Naive thymus-derived CD4-positive, alpha-beta T cell (primary cell): ENCODE measurements around the gene ZNF845. TPM values are rescaled to one million over a fixed set of nuclear protein-coding genes. Genes with fewer than 3 reads are reported as not detected.

Experiments
- ATAC-seq: fragments of 150-1000 bp; cut with Tn5 transposase; 2 replicates; pipeline ENCODE4 v1.10.0; 2021; ENCODE audit warnings: mild to moderate bottlenecking, moderate library complexity
- CTCF ChIA-PET: fragments of 350-600 bp; sonication (Branson Sonifier 250); formaldehyde crosslinking; loops from one replicate; lab custom pipeline; 2021; ENCODE audit warnings: antibody characterized with exemption; lab: Charles Lee
- POLR2A ChIA-PET: fragments of 350-600 bp; sonication (Branson Sonifier 250); formaldehyde crosslinking; loops from one replicate; lab custom pipeline; 2021; ENCODE audit warnings: antibody characterized with exemption, inconsistent platforms; lab: Charles Lee
- DNase-seq, 9 donors: peaks; one replicate each; pipeline versions ENCODE4 v3.0.0 to v3.0.0-alpha.2; 2020 to 2022; ENCODE audit warnings: mixed read lengths in 1 of 9
- H3K27ac ChIP-seq: one replicate; pipeline ENCODE4 v1.7.0; 2013; ENCODE audit warnings: mild to moderate bottlenecking, low read depth, low read length, moderate library complexity
- H3K27me3 ChIP-seq, 2 donors: one replicate each; pipeline ENCODE4 v1.7.0; 2013; ENCODE audit warnings: low read length in 2 of 2, mild to moderate bottlenecking in 2 of 2, moderate library complexity in 2 of 2; ENCODE audit not compliant: control insufficient read depth in 2 of 2, insufficient read depth in 2 of 2
- H3K36me3 ChIP-seq, 3 experiments: 1 replicate in 2 of 3; 2 replicates in 1 of 3; pipeline ENCODE4 v1.7.0; 2013; ENCODE audit warnings: low read length in 3 of 3, mild to moderate bottlenecking in 3 of 3, moderate library complexity in 1 of 3; ENCODE audit not compliant: insufficient read depth in 3 of 3, control insufficient read depth in 2 of 3
- H3K4me1 ChIP-seq, 2 donors: one replicate each; pipeline ENCODE4 v1.7.0; 2013; ENCODE audit warnings: low read length in 2 of 2, mild to moderate bottlenecking in 2 of 2, moderate library complexity in 1 of 2; ENCODE audit not compliant: control insufficient read depth in 2 of 2, insufficient read depth in 2 of 2
- H3K4me3 ChIP-seq: 2 replicates; pipeline ENCODE4 v1.7.0; 2013; ENCODE audit warnings: mild to moderate bottlenecking, low read length
- H3K9me3 ChIP-seq, 3 experiments: 1 replicate in 2 of 3; 2 replicates in 1 of 3; pipeline ENCODE4 v1.7.0; 2013; ENCODE audit warnings: low read length in 3 of 3; ENCODE audit not compliant: control insufficient read depth in 2 of 3
- H3K27ac Mint-ChIP-seq, 9 donors: one replicate each; pipeline ENCODE4 v1.8.0; 2020 to 2022; ENCODE audit warnings: mixed read lengths in 9 of 9, mild to moderate bottlenecking in 8 of 9, moderate library complexity in 5 of 9, inconsistent platforms in 2 of 9
- H3K27me3 Mint-ChIP-seq, 5 donors: one replicate each; pipeline ENCODE4 v1.8.0; 2021 to 2022; ENCODE audit warnings: mixed read lengths in 5 of 5, mild to moderate bottlenecking in 1 of 5
- H3K36me3 Mint-ChIP-seq, 5 donors: one replicate each; pipeline ENCODE4 v1.8.0; 2020 to 2022; ENCODE audit warnings: mixed read lengths in 5 of 5, mild to moderate bottlenecking in 3 of 5, inconsistent platforms in 1 of 5
- H3K4me1 Mint-ChIP-seq, 7 donors: one replicate each; pipeline ENCODE4 v1.8.0; 2020 to 2022; ENCODE audit warnings: mixed read lengths in 7 of 7, mild to moderate bottlenecking in 3 of 7, inconsistent platforms in 1 of 7
- H3K4me3 Mint-ChIP-seq, 10 donors: one replicate each; pipeline ENCODE4 v1.8.0; 2020 to 2022; ENCODE audit warnings: mild to moderate bottlenecking in 10 of 10, mixed read lengths in 10 of 10, moderate library complexity in 6 of 10, inconsistent platforms in 2 of 10
- H3K9me3 Mint-ChIP-seq, 11 donors: one replicate each; pipeline ENCODE4 v1.8.0; 2020 to 2022; ENCODE audit warnings: mixed read lengths in 11 of 11, mild to moderate bottlenecking in 4 of 11, inconsistent platforms in 1 of 11, moderate library complexity in 1 of 11
- intact Hi-C, 2 donors: fragments of 100-400 bp; cut with micrococcal nuclease; formaldehyde crosslinking; loops; one replicate each; pipeline ENCODE4 v1.15.1; 2023
- polyA plus RNA-seq, 2 donors: library from polyadenylated mRNA; unstranded; fragments of 300-500 nt; fragmentation: Illumina TruSeq; gene quantifications; one replicate each; pipeline ENCODE4 v1.2.3, GENCODE V29; 2021
- total RNA-seq, 6 experiments: library from RNA in 5 of 6; stranded (reverse) in 5 of 6; gene quantifications; 1 replicate in 5 of 6; 2 replicates in 1 of 6; pipeline ENCODE4 v1.2.3 and lab custom pipeline; 2021 to 2026

ZNF845 gene
- total and polyA plus RNA-seq, 7 experiments from 2014 or later, result 4.6 to 19.8 (median 11.1) TPM

DNA sequence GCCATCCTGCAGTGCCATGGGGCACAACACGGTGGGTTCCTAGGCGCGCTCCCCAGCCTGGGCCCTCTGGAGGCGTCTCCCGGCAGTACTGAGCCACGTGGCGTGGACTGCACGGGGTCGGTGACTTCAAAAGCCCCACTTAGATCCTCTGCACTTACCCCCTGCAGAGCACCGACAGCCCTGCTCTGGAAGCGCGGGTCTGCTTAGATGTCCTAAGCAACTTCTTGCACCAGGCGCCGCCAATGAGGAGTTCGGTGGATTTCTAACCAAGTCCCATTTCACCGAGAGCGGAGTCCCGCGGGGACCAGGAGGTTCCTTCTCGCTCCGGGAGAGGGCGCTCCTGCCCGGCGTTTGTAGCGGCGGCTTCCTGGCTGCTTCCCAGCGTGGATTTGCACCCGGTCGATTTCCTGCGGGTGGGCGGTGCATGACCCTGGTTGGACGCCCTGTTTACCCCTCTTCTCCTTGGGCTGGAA lies 25.2 kb upstream of the ZNF845 start:
- Mint-ChIP-seq H3K4me3 (no peak overlapping the region), H3K27me3 (peaks cover 0 to 45% (median 39%) of the 10 kb centered on the region in 5 donors), H3K9me3 (peaks cover 5 to 97% (median 47%) of the 10 kb centered on the region in 11 donors), H3K36me3 (peaks cover 0 to 16% (median 9%) of the 10 kb centered on the region in 5 donors), H3K27ac (no peak overlapping the region), H3K4me1 (no peaks in the 10 kb centered on the region)
- Histone ChIP-seq H3K36me3 (no peaks in the 10 kb centered on the region), H3K9me3 (peaks cover 0 to 15% (median 0%) of the 10 kb centered on the region in 3 experiments), H3K4me1 (no peaks in the 10 kb centered on the region), H3K27ac (no peak overlapping the region), H3K27me3 (no peaks in the 10 kb centered on the region), H3K4me3 (no peak overlapping the region)
- no peak for DNase-seq
- intact Hi-C loops, result no loop called here
- POLR2A ChIA-PET, result no interaction called here
- ATAC-seq, result no peak
- CTCF ChIA-PET, result no interaction called here

- Mint-ChIP-seq H3K4me3 (peak overlapping the region in 1 of 10 donors; percentile 2), H3K9me3 (peaks cover 5 to 93% (median 47%) of the 10 kb centered on the region in 11 donors), H3K4me1 (no peaks in the 10 kb centered on the region), H3K27me3 (peaks cover 0 to 51% (median 46%) of the 10 kb centered on the region in 5 donors), H3K27ac (no peak overlapping the region), H3K36me3 (peaks cover 0 to 20% (median 13%) of the 10 kb centered on the region in 5 donors)
- H3K27ac ChIP-seq, result no peak overlapping the region
- intact Hi-C loops, result loop anchor here in 1 of 2 donors (5.0 kb wide), 1 partner anchor 39 kb away; no protein-coding TSS in a partner anchor
- ATAC-seq, result no peak
- H3K4me1 ChIP-seq, result no peaks in the 10 kb centered on the region
- no peaks in the 10 kb centered on the region for H3K27me3 ChIP-seq
- no peaks in the 10 kb centered on the region for H3K36me3 ChIP-seq
- DNase-seq, result no peak
- ChIA-PET CTCF (no interaction called here), POLR2A (no interaction called here)
- H3K4me3 ChIP-seq, result no peak overlapping the region
- H3K9me3 ChIP-seq, result peaks cover 0 to 15% (median 0%) of the 10 kb centered on the region in 3 experiments
These were observed 22.5 kb upstream of the ZNF845 start for GRCh38 chr19:53311044-53311443.

- ATAC-seq, result no peak
These were observed 21.7 kb upstream of the ZNF845 start for GRCh38 chr19:53311897-53312296.

DNA sequence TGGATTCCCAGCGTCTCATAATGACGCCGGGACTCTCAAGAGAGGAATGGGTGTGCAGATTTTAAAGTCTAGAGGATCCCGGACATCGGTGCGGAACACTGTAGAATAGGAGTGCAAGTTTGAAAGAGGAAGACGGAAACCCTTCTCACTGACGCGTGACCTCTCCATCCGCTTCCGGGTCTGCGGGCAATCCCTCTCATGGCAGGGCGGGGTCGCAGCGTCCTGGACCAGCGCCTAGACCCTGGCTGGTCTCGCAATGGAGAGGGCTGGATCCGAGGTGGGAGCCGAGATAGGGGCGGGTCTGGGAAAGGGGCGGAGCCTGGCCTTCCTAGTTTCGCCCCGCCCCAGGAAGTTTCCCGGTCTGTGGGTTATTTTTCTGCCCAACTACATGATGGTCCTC lies 4.6 kb upstream of the ZNF845 start:
- no peaks in the 10 kb centered on the region for H3K27me3 ChIP-seq
- no peak overlapping the region for H3K27ac ChIP-seq
- H3K9me3 Mint-ChIP-seq, result peaks cover 5 to 76% (median 37%) of the 10 kb centered on the region in 11 donors
- no peak overlapping the region for H3K4me3 ChIP-seq
- H3K27me3 Mint-ChIP-seq, result peaks cover 0 to 49% (median 31%) of the 10 kb centered on the region in 5 donors
- ChIA-PET POLR2A (no interaction called here), CTCF (interaction anchor here (0.5 kb wide), 1 partner anchor 1398 kb away, joined by 3 read pairs; no protein-coding TSS in a partner anchor)
- ATAC-seq, result no peak
- peaks cover 6 to 22% (median 6%) of the 10 kb centered on the region in 7 donors for H3K4me1 Mint-ChIP-seq
- H3K4me3 Mint-ChIP-seq, result peak overlapping the region; percentile 16 to 87 (median 74)
- no peaks in the 10 kb centered on the region for H3K36me3 ChIP-seq
- peak overlapping the region in 1 of 9 donors; percentile 74 for H3K27ac Mint-ChIP-seq
- peak in 2 of 9 donors; percentile 15 to 18 for DNase-seq
- no peaks in the 10 kb centered on the region for H3K4me1 ChIP-seq
- intact Hi-C loops, result no loop called here
- peaks cover 13 to 25% (median 23%) of the 10 kb centered on the region in 5 donors for H3K36me3 Mint-ChIP-seq
- peaks cover 0 to 14% (median 0%) of the 10 kb centered on the region in 3 experiments for H3K9me3 ChIP-seq

More at GRCh38 chr19:53311897-53312296, 21.7 kb upstream of the ZNF845 start:
- peaks cover 0 to 93% (median 49%) of the 10 kb centered on the region in 11 donors for H3K9me3 Mint-ChIP-seq
- H3K36me3 ChIP-seq, result no peaks in the 10 kb centered on the region
- H3K27me3 Mint-ChIP-seq, result peaks cover 0 to 50% (median 37%) of the 10 kb centered on the region in 5 donors
- ChIA-PET CTCF (no interaction called here), POLR2A (no interaction called here)
- H3K4me1 ChIP-seq, result no peaks in the 10 kb centered on the region
- no peak for DNase-seq
- no peak overlapping the region for H3K27ac ChIP-seq
- H3K9me3 ChIP-seq, result peaks cover 0 to 15% (median 0%) of the 10 kb centered on the region in 3 experiments
- no peaks in the 10 kb centered on the region for H3K27me3 ChIP-seq
- H3K4me3 Mint-ChIP-seq, result no peak overlapping the region
- no peaks in the 10 kb centered on the region for H3K4me1 Mint-ChIP-seq
- intact Hi-C loops, result loop anchor here in 1 of 2 donors (5.0 kb wide), 1 partner anchor 40 kb away; no protein-coding TSS in a partner anchor
- no peak overlapping the region for H3K4me3 ChIP-seq
- peaks cover 0 to 16% (median 9%) of the 10 kb centered on the region in 5 donors for H3K36me3 Mint-ChIP-seq
- H3K27ac Mint-ChIP-seq, result no peak overlapping the region

GRCh38 chr19:53332484-53332883 lies 1.1 kb upstream of the ZNF845 start:
- intact Hi-C loops, result loop anchor here (2.0 to 10.0 kb wide), 4 partner anchors 100 to 1036 kb away; partner anchors contain the start of genes ZNF480 (in 1 of the 2), ZNF808 (in 1 of the 2) and ZNF816 (in 1 of the 2)
- Mint-ChIP-seq H3K9me3 (peaks cover 5 to 71% (median 31%) of the 10 kb centered on the region in 11 donors), H3K4me1 (peaks cover 17 to 45% (median 25%) of the 10 kb centered on the region in 7 donors), H3K27ac (peak overlapping the region in 2 of 9 donors; percentile 28 to 47), H3K27me3 (peaks cover 0 to 21% (median 12%) of the 10 kb centered on the region in 5 donors), H3K4me3 (peak overlapping the region; percentile 70 to 97 (median 94)), H3K36me3 (peaks cover 20 to 37% (median 34%) of the 10 kb centered on the region in 5 donors)
- H3K4me3 ChIP-seq, result peak overlapping the region; percentile 33
- H3K9me3 ChIP-seq, result peaks cover 0 to 23% (median 0%) of the 10 kb centered on the region in 3 experiments
- ChIA-PET POLR2A (interaction anchor here (1.2 to 1.5 kb wide), 2 partner anchors 97 to 137 kb away, joined by 3 read pairs; no protein-coding TSS in a partner anchor), CTCF (no interaction called here)
- no peak for ATAC-seq
- peaks cover 0 to 5% of the 10 kb centered on the region in 2 donors for H3K4me1 ChIP-seq
- H3K36me3 ChIP-seq, result peaks cover 0 to 8% (median 0%) of the 10 kb centered on the region in 3 experiments
- H3K27ac ChIP-seq, result no peak overlapping the region
- H3K27me3 ChIP-seq, result no peaks in the 10 kb centered on the region
- DNase-seq, result no peak

GRCh38 chr19:53333066-53333462 lies 485 bp upstream of the ZNF845 start:
- peak overlapping the region; percentile 93 for H3K4me3 ChIP-seq
- H3K9me3 Mint-ChIP-seq, result peaks cover 5 to 71% (median 30%) of the 10 kb centered on the region in 11 donors

More at GRCh38 chr19:53333066-53333462, 485 bp upstream of the ZNF845 start:
- ATAC-seq, result peak; percentile 24
- H3K36me3 Mint-ChIP-seq, result peaks cover 16 to 39% (median 35%) of the 10 kb centered on the region in 5 donors
- peak overlapping the region; percentile 87 to 97 (median 94) for H3K4me3 Mint-ChIP-seq
- Histone ChIP-seq H3K27ac (peak overlapping the region; percentile 67), H3K9me3 (peaks cover 0 to 29% (median 0%) of the 10 kb centered on the region in 3 experiments), H3K36me3 (peaks cover 0 to 13% (median 0%) of the 10 kb centered on the region in 3 experiments), H3K4me1 (peaks cover 0 to 5% of the 10 kb centered on the region in 2 donors), H3K27me3 (no peaks in the 10 kb centered on the region)
- intact Hi-C loops, result loop anchor here (1.0 to 10.0 kb wide), 16 partner anchors 32 to 1064 kb away; partner anchors contain the start of genes ZNF160 (in 2 of the 2), ZNF525 (in 2 of the 2), ZNF765 (in 2 of the 2) and ZNF808 (in 2 of the 2)
- DNase-seq, result peak in 2 of 9 donors; percentile 22 to 31
- CTCF ChIA-PET, result no interaction called here
- POLR2A ChIA-PET, result interaction anchor here (1.2 to 1.5 kb wide), 2 partner anchors 97 to 138 kb away, joined by 3 read pairs; no protein-coding TSS in a partner anchor
- peaks cover 17 to 45% (median 25%) of the 10 kb centered on the region in 7 donors for H3K4me1 Mint-ChIP-seq
- peaks cover 0 to 15% (median 9%) of the 10 kb centered on the region in 5 donors for H3K27me3 Mint-ChIP-seq
- peak overlapping the region; percentile 87 to 97 (median 89) for H3K27ac Mint-ChIP-seq
